MCF 10A (cell line): ENCODE results near the gene TWF2. TPM values are rescaled to one million over a fixed set of nuclear protein-coding genes. Genes with fewer than 3 reads are reported as not detected.

Experiments
- BruUV-seq: library from RNA; stranded (reverse); fragments of 400-500 nt; replicated peaks from 2 replicates; lab custom pipeline; 2021; lab: Mats Ljungman, UMichigan
- CTCF ChIA-PET: fragments of 300-600 bp; sonication (Branson Sonifier 250); formaldehyde crosslinking; extraction: SDS; loops from one replicate; lab custom pipeline; 2021; ENCODE audit warnings: antibody characterized with exemption, inconsistent platforms; lab: Yijun Ruan, JAX
- POLR2A ChIA-PET: fragments of 300-600, 350-650 bp; sonication (Branson Sonifier 250); formaldehyde crosslinking; extraction: SDS; loops from one replicate; lab custom pipeline; 2020; ENCODE audit warnings: antibody characterized with exemption, inconsistent platforms; lab: Yijun Ruan, JAX
- DNase-seq: peaks from one replicate; pipeline ENCODE4 v3.0.0-alpha.2; 2018; ENCODE audit not compliant: unreplicated experiment
- H3K27ac Mint-ChIP-seq: one replicate; pipeline ENCODE4 v1.8.0; 2022; ENCODE audit warnings: mild to moderate bottlenecking, low read depth, mixed read lengths; ENCODE audit not compliant: unreplicated experiment
- H3K27me3 Mint-ChIP-seq: one replicate; pipeline ENCODE4 v1.8.0; 2022; ENCODE audit warnings: mixed read lengths; ENCODE audit not compliant: insufficient read depth, unreplicated experiment
- H3K36me3 Mint-ChIP-seq: one replicate; pipeline ENCODE4 v1.8.0; 2022; ENCODE audit warnings: mild to moderate bottlenecking, moderate library complexity, mixed read lengths; ENCODE audit not compliant: insufficient read depth, unreplicated experiment
- H3K4me1 Mint-ChIP-seq: one replicate; pipeline ENCODE4 v1.8.0; 2022; ENCODE audit warnings: mixed read lengths; ENCODE audit not compliant: insufficient read depth, unreplicated experiment
- H3K4me3 Mint-ChIP-seq: one replicate; pipeline ENCODE4 v1.8.0; 2022; ENCODE audit warnings: mild to moderate bottlenecking, moderate library complexity, mixed read lengths; ENCODE audit not compliant: unreplicated experiment
- H3K9me3 Mint-ChIP-seq: one replicate; pipeline ENCODE4 v1.8.0; 2022; ENCODE audit warnings: mixed read lengths; ENCODE audit not compliant: unreplicated experiment
- CTCF ChIP-seq: fragments of 200-600 bp; IDR thresholded peaks from one replicate; pipeline ENCODE4 v1.8.0; 2022; ENCODE audit warnings: antibody characterized with exemption, mild to moderate bottlenecking; ENCODE audit not compliant: unreplicated experiment
- intact Hi-C: fragments of 100-400 bp; cut with micrococcal nuclease; formaldehyde crosslinking; loops from 2 replicates; pipeline ENCODE4 v1.14.1; 2022
- total RNA-seq: library from RNA; stranded (reverse); gene quantifications from 2 replicates; pipeline ENCODE4 v1.2.3, GENCODE V29; 2022

TWF2 gene
- total RNA-seq, 1 experiment from 2014 or later: 47.0 TPM

- DNase-seq: peak; percentile 54
- Mint-ChIP-seq H3K27me3 (no peaks in the 10 kb centered on the region), H3K27ac (no peak overlapping the region), H3K9me3 (no peaks in the 10 kb centered on the region), H3K4me1 (peaks cover 10% of the 10 kb centered on the region), H3K36me3 (peaks cover 37% of the 10 kb centered on the region), H3K4me3 (no peak overlapping the region)
- POLR2A ChIA-PET: interaction anchor here (0.5 to 2.7 kb wide), 7 partner anchors 8 to 29 kb away, joined by 3 to 14 read pairs (median 3); partner anchors contain the start of genes TWF2 and WDR82
- TF ChIP-seq CTCF: no peak
- intact Hi-C loops: no loop called here
- CTCF ChIA-PET: interaction anchor here (0.6 to 2.8 kb wide), 6 partner anchors 10 to 93 kb away, joined by 3 to 15 read pairs (median 4); partner anchors contain the start of genes TWF2 and WDR82
- no TSS peak for BruUV-seq
These were observed 10.0 kb upstream of the TWF2 start for GRCh38 chr3:52248816-52249547.

- no peaks in the 10 kb centered on the region for H3K27me3 Mint-ChIP-seq
- intact Hi-C loops: no loop called here
- ChIA-PET POLR2A (interaction anchor here (0.8 to 2.7 kb wide), 4 partner anchors 9 to 30 kb away, joined by 3 to 14 read pairs (median 3); partner anchors contain the start of genes TWF2 and WDR82), CTCF (interaction anchor here (0.6 to 2.8 kb wide), 5 partner anchors 16 to 44 kb away, joined by 3 to 15 read pairs (median 4); no protein-coding TSS in a partner anchor)
- DNase-seq: no peak
- H3K27ac Mint-ChIP-seq: no peak overlapping the region
- no peaks in the 10 kb centered on the region for H3K9me3 Mint-ChIP-seq
- H3K4me3 Mint-ChIP-seq: no peak overlapping the region
- peaks cover 32% of the 10 kb centered on the region for H3K36me3 Mint-ChIP-seq
- no peak for TF ChIP-seq CTCF
- no TSS peak for BruUV-seq
- peaks cover 10% of the 10 kb centered on the region for H3K4me1 Mint-ChIP-seq
These were observed 9.2 kb upstream of the TWF2 start for GRCh38 chr3:52248165-52248541.

- H3K36me3 Mint-ChIP-seq: peaks cover 26% of the 10 kb centered on the region
- H3K27ac Mint-ChIP-seq: no peak overlapping the region
- BruUV-seq: no TSS peak
- no peaks in the 10 kb centered on the region for H3K9me3 Mint-ChIP-seq
- H3K4me3 Mint-ChIP-seq: no peak overlapping the region
- H3K4me1 Mint-ChIP-seq: peaks cover 10% of the 10 kb centered on the region
- intact Hi-C loops: no loop called here
- ChIA-PET POLR2A (interaction anchor here (0.7 to 2.7 kb wide), 6 partner anchors 10 to 30 kb away, joined by 3 to 14 read pairs (median 3); partner anchors contain the start of gene WDR82), CTCF (interaction anchor here (0.6 to 2.8 kb wide), 4 partner anchors 17 to 44 kb away, joined by 3 to 15 read pairs (median 4); no protein-coding TSS in a partner anchor)
- H3K27me3 Mint-ChIP-seq: no peaks in the 10 kb centered on the region
- no peak for DNase-seq
- no peak for TF ChIP-seq CTCF
These were observed 8.6 kb upstream of the TWF2 start for GRCh38 chr3:52247409-52248164.
